A673 (cell line): ENCODE results near the gene XAGE1A. TPM values are rescaled to one million over a fixed set of nuclear protein-coding genes. Genes with fewer than 3 reads are reported as not detected.
"Not testable (repeated sequence)": the region's sequence is repeated elsewhere in the genome, so short reads cannot be mapped to it uniquely, and the experiment has no call there.

ENCODE experiments used
- BruUV-seq: library from RNA; stranded (reverse); fragments of 400-500 nt; replicated peaks from 2 replicates; lab custom pipeline; 2021; lab: Mats Ljungman, UMichigan
- CTCF ChIA-PET: fragments of 300-600 bp; sonication (Branson Sonifier 250); formaldehyde crosslinking; loops from one replicate; lab custom pipeline; 2022; ENCODE audit warnings: antibody characterized with exemption; lab: Charles Lee
- POLR2A ChIA-PET: fragments of 300-600 bp; sonication (Branson Sonifier 250); formaldehyde crosslinking; loops from one replicate; lab custom pipeline; 2022; ENCODE audit warnings: antibody characterized with exemption; ENCODE audit not compliant: low non-redundant PET; lab: Charles Lee
- DNase-seq: peaks from one replicate; pipeline ENCODE4 v3.0.0-alpha.2; 2015; ENCODE audit warnings: low spot score
- H3K27ac ChIP-seq: fragments of 200-600 bp; sonication (generic); 2 replicates; pipeline ENCODE4 v1.5.1; 2016; ENCODE audit warnings: mixed run types, low read depth, mild to moderate bottlenecking, mixed read lengths, antibody characterized with exemption, low read length; ENCODE audit not compliant: poor library complexity, severe bottlenecking
- H3K27me3 ChIP-seq: fragments of 200-600 bp; sonication (generic); replicated peaks from 2 replicates; pipeline ENCODE4 v1.6.1; 2017; ENCODE audit warnings: mixed run types, low read depth, mild to moderate bottlenecking, mixed read lengths, antibody characterized with exemption, low read length; ENCODE audit not compliant: insufficient read depth, poor library complexity
- H3K36me3 ChIP-seq: fragments of 200-600 bp; sonication (generic); 2 replicates; pipeline ENCODE4 v1.6.1; 2016; ENCODE audit warnings: mixed run types, mild to moderate bottlenecking, mixed read lengths, antibody characterized with exemption, low read length; ENCODE audit not compliant: insufficient read depth, poor library complexity, severe bottlenecking
- H3K4me1 ChIP-seq: fragments of 200-600 bp; sonication (generic); 2 replicates; pipeline ENCODE4 v1.6.1; 2017; ENCODE audit warnings: mixed run types, mild to moderate bottlenecking, mixed read lengths, antibody characterized with exemption, low read length; ENCODE audit not compliant: insufficient read depth, poor library complexity, severe bottlenecking
- H3K4me3 ChIP-seq: fragments of 200-600 bp; sonication (generic); 2 replicates; pipeline ENCODE4 v1.5.1; 2016; ENCODE audit warnings: low read depth, mixed run types, mild to moderate bottlenecking, mixed read lengths, low read length; ENCODE audit not compliant: poor library complexity, severe bottlenecking
- H3K9me3 ChIP-seq: fragments of 200-600 bp; sonication (generic); 2 replicates; pipeline ENCODE4 v1.6.1; 2016; ENCODE audit warnings: mixed run types, low read depth, mild to moderate bottlenecking, mixed read lengths, antibody characterized with exemption, low read length; ENCODE audit not compliant: poor library complexity, severe bottlenecking
- CTCF ChIP-seq: fragments of 300-800, 200-600 bp; sonication (generic); conservative IDR thresholded peaks from 2 replicates; pipeline ENCODE4 v1.5.1; 2017; ENCODE audit warnings: low read depth, mild to moderate bottlenecking, antibody characterized with exemption, low read length, moderate library complexity, mixed read lengths
- EZH2 ChIP-seq: fragments of 200-600 bp; sonication (generic); IDR thresholded peaks from 2 replicates; pipeline ENCODE4 v1.6.1; 2017; ENCODE audit warnings: borderline replicate concordance, low read depth, mild to moderate bottlenecking, mixed read lengths, antibody characterized with exemption, low read length; ENCODE audit not compliant: poor library complexity, severe bottlenecking
- intact Hi-C: fragments of 100-400 bp; cut with micrococcal nuclease; formaldehyde crosslinking; loops from one replicate; pipeline ENCODE4 v1.10.0; 2022; ENCODE audit not compliant: unreplicated experiment
- total RNA-seq: library from RNA; stranded (reverse); gene quantifications from 2 replicates; pipeline ENCODE4 v1.2.3, GENCODE V29; 2021

Gene XAGE1A
- total RNA-seq, 1 experiment from 2014 or later = 36.9 TPM

DNA sequence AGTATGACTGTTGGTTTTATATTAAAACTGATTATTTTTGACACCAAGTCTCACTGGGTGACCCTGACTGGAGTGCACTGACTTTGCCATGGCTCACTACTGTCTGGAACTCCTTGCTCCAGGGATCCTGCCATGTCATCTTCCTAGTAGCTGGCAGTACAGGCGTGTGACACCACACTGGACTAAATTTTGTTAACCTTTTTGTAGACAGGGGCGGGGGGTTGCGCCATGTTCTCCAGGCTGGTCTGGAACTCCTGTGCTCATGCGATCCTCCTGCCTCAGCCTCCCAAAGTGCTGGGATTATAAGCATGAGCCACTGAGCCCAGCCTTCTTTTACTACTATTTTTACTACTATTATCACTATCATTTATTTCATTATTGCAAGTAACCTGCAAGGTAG is 8.9 kb downstream of the XAGE1A start:
- H3K9me3 ChIP-seq = no peaks in the 10 kb centered on the region
- BruUV-seq = no TSS peak
- intact Hi-C loops = no loop called here
- H3K4me1 ChIP-seq = no peaks in the 10 kb centered on the region
- TF ChIP-seq EZH2 = no peak
- no peak for TF ChIP-seq CTCF
- H3K27ac ChIP-seq = no peak overlapping the region
- ChIA-PET POLR2A (no interaction called here), CTCF (no interaction called here)
- peaks cover 4% of the 10 kb centered on the region for H3K36me3 ChIP-seq
- no peaks in the 10 kb centered on the region for H3K27me3 ChIP-seq
- no peak overlapping the region for H3K4me3 ChIP-seq
- no peak for DNase-seq

- TF ChIP-seq EZH2 = no peak
- no peak for TF ChIP-seq CTCF
- no peak overlapping the region for H3K27ac ChIP-seq
- DNase-seq = no peak
- POLR2A ChIA-PET = no interaction called here
- peaks cover under 1% of the 10 kb centered on the region for H3K36me3 ChIP-seq
- H3K27me3 ChIP-seq = no peaks in the 10 kb centered on the region
- H3K4me3 ChIP-seq = no peak overlapping the region
- BruUV-seq = no TSS peak
- no peaks in the 10 kb centered on the region for H3K9me3 ChIP-seq
- CTCF ChIA-PET = no interaction called here
- H3K4me1 ChIP-seq = no peaks in the 10 kb centered on the region
- intact Hi-C loops = no loop called here
These were observed 11.7 kb downstream of the XAGE1A start for GRCh38 chrX:52507331-52507730.

GRCh38 chrX:52509916-52510315 is 14.3 kb downstream of the XAGE1A start:
- POLR2A ChIA-PET = no interaction called here
- no TSS peak for BruUV-seq
- no peak overlapping the region for H3K27ac ChIP-seq
- no peak overlapping the region for H3K4me3 ChIP-seq
- H3K36me3 ChIP-seq = no peaks in the 10 kb centered on the region
- no peaks in the 10 kb centered on the region for H3K9me3 ChIP-seq
- CTCF ChIA-PET = no interaction called here
- no peaks in the 10 kb centered on the region for H3K27me3 ChIP-seq
- no peak for TF ChIP-seq CTCF
- TF ChIP-seq EZH2 = no peak
- DNase-seq = no peak
- intact Hi-C loops = no loop called here
- no peaks in the 10 kb centered on the region for H3K4me1 ChIP-seq

- BruUV-seq, H3K27ac ChIP-seq, intact Hi-C loops, POLR2A ChIA-PET, H3K9me3 ChIP-seq, H3K4me3 ChIP-seq, H3K27me3 ChIP-seq, CTCF ChIA-PET, H3K36me3 ChIP-seq, DNase-seq, H3K4me1 ChIP-seq: not testable (repeated sequence)
These were observed 15.5 kb downstream of the XAGE1A start for GRCh38 chrX:52511126-52511525.

DNA sequence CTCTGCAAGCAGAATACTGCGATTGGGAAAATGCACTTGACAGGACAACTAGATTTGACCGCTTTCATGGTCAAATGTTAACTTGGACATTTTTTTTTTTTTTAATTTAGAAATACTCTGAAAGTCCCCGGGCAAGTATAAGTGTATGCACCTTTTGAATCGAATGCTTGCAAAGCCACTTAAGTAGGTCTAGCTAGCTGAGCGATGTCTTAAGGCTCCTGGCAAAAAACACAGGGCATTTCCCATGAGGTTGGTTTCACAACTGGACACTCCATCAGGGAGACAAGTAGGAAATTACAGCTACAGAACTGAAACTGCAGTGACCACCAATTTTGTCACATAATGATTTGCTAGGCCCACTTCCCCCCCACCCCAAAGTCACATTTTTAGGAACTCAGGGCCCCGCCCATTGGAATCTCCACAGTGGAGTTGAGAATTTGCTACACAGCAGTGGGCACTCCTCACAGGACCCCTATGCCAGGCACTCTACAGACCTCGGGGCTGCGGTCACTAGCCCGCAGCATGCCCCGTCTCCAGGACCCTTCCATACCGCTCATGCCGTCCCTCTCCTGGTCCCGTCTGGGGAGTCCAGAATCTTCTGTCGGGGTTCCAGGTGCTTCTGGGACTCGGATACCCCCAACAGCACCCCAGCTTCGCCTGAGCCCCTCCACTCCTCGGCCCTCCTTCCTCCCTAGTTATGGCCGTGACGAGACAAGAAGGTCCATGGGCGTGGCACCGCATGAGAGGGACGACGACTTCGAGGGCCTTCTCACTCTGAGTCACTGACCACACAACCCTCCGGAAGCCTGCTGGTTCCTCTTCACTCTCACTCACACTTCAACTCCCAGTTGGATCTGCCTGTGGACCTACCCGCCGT is 20.7 kb downstream of the XAGE1A start:
- H3K4me1 ChIP-seq, H3K27me3 ChIP-seq, H3K27ac ChIP-seq, BruUV-seq, H3K9me3 ChIP-seq, H3K4me3 ChIP-seq, intact Hi-C loops, DNase-seq, H3K36me3 ChIP-seq, POLR2A ChIA-PET, CTCF ChIA-PET: not testable (repeated sequence)
